GM19099 (cell line): Measurements from ENCODE around the gene PKD1L1.

Experiments used
- POLR2A ChIP-seq: IDR thresholded peaks from 3 replicates; pipeline ENCODE4 v1.6.1; 2011; ENCODE audit warnings: low read depth; ENCODE audit not compliant: insufficient read length; ENCODE audit errors: extremely low read depth

PKD1L1 gene

DNA sequence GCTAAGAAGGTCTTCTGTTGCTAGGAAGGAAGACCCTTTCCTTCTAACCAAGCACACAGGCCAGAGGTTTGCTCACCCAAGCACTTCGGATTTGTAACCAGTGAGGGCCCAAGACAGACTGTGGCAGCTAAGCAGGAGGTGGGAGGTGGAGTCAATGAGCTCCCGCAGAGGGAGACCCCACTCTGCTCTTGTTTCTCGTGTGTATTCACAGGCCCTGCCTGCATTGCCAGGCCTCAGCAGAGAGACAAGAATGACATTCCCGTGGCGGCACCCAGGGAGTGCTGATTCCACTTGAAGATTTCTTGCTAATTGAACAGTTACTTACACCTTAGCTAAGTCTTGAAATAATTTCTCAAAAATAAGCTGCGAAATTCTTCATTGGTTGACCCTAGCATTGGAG, 13.4 kb downstream of the PKD1L1 start:
- no peak for TF ChIP-seq POLR2A

DNA sequence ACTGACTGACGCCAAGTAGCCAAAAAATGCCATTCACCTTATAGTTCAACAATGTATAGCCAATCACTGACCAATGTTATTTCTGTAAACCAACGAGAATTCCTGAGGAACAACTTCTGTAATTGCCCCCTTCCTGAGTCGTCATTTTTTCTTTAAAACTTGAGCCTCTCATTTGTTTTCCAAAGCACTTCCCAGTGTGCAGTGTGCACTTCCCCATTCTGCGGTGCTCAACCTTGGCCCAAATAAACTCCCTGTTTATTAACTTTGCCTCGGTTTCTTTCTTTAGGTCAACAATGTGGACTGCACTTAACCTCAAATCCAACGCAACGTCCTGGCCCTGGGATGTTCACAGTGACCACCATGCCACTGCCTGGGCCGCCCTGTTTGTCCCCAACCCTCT, 15.1 kb downstream of the PKD1L1 start:
- no peak for TF ChIP-seq POLR2A

- TF ChIP-seq POLR2A = no peak
Observed at GRCh38 chr7:47932466-47933037, 15.7 kb downstream of the PKD1L1 start.

- TF ChIP-seq POLR2A = no peak
Observed at GRCh38 chr7:47932016-47932415, 16.2 kb downstream of the PKD1L1 start.

- no peak for TF ChIP-seq POLR2A
Observed at GRCh38 chr7:47931005-47932004, 17.0 kb downstream of the PKD1L1 start.

GRCh38 chr7:47924266-47924665, 24.0 kb downstream of the PKD1L1 start:
- TF ChIP-seq POLR2A = no peak

- TF ChIP-seq POLR2A = no peak
Observed at GRCh38 chr7:47915616-47915976, 32.7 kb downstream of the PKD1L1 start.

DNA sequence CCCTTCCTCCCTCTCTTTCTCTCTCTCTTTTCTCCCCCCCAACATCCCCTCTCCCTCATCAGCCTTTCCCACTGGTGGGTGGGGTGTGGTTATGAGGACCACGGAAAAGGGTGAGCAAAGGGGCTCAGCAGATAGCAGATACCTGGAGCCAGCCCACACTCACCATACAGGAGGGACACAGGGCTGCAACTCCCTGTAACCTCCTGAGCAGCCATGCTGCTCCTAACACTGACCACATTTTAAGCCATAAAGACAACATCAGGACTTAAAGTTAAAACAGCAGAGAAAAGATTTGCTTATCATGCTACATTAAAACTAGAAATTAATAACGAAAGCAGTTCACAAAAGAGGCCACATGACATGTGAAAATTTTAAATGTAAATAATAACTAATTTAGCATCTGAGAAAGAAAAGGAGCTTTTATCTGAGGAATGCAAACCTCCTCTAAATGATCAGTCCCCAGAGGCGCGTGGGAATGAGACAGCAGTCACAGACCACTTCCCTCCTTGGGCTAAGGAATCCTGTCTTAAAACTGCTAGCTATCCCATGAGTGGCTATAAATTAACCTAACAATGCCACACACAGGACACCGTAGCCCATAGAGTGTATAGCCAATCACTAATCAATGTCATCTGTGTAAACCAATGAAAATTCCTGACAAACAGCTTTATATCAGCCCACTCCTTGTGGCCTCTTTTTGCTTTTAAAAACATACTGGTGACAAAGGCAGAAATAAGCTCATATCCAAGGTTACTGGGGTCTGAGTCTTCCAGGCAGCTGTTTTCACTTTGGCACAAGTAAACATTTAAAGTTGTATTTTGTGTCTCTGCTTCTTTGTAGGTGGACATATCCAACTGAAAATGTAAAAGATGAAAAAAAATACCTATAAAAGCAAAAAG, 33.3 kb downstream of the PKD1L1 start:
- TF ChIP-seq POLR2A = no peak

DNA sequence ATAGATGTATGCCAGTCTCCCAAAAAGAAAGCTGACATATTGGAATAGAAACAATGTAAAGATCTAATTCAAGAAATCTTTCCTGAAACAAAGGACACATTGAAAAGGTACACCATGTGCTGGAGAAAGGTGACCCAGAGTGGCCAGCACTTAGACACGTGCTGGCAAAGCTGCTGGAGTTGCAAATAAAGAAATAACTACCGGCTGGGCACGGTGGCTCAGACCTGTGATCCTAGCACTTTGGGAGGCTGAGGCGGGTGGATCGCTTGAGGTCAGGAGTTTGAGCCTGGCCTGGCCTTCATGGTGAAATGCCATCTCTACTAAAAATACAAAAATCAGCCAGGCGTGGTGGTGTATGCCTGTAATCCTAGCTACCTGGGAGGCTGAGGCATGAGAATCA, 35.9 kb downstream of the PKD1L1 start:
- no peak for TF ChIP-seq POLR2A

GRCh38 chr7:47908720-47909119, 39.5 kb downstream of the PKD1L1 start:
- TF ChIP-seq POLR2A = no peak

- TF ChIP-seq POLR2A = no peak
Observed at GRCh38 chr7:47907981-47908616, 40.2 kb downstream of the PKD1L1 start.

DNA sequence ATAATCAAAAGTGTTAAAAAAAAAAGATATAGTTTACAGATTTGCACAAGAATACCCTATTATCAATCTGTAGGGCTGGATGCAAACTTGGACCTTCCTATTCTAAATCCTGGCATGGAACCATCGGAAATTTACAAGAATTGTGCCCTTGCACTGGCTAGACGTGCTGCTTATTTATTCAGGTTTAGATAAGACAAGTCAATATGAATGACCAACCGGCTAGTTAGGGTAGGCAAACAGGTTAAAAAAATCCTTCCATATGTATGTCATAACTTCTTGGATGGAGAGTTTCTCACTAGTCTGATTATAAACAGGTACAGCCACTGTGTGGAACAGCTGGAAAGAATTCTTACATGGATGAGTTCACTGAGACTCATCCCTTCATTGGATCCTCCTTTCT, 41.4 kb downstream of the PKD1L1 start:
- no peak for TF ChIP-seq POLR2A

GRCh38 chr7:47905076-47905920, 43.0 kb downstream of the PKD1L1 start:
- TF ChIP-seq POLR2A = no peak

DNA sequence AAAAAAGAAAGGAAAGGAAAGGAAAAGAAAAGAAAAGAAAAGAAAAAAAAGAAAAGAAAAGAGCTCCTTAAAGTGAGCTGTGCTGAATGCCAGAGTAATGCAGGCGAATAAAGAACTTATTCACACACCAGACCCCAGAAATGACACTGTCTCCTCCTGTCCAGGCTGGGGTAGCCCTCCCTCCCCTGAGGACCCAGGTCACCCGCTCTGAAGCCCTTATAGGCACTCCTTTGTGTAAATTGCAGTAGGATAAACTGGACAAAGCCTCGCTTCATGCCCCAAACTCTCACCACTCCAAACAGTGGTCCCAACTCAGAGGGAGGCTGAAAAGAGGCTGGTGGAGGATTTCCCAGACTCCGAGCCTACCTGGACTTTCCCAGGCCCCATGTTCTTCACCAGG, 46.3 kb downstream of the PKD1L1 start:
- no peak for TF ChIP-seq POLR2A
